Measurements from ENCODE around the gene VPS39. TPM values are rescaled to one million over a fixed set of nuclear protein-coding genes. Genes with fewer than 3 reads are reported as not detected.

VPS39 gene
- total and polyA plus RNA-seq, 2 of the 13 experiments (the other 11 are each of a cell fraction or from before 2014, with no cell fraction given): 22.9 to 32.0 TPM

- Histone ChIP-seq H3K27me3 (ENCODE audit: control insufficient read depth in 1 of 2, insufficient read depth in 2 of 2, low read length in 2 of 2) (peaks cover 1 to 19% of the 10 kb centered on the region in 2 experiments; a peak in 4 of 5 replicates), H3K4me3 (replicated peaks in 1 of 3; ENCODE audit: insufficient read depth in 1 of 3, low read depth in 2 of 3, low read length in 3 of 3) (no peak overlapping the region), H3K36me3 (replicated peaks in 1 of 2; ENCODE audit: control insufficient read depth in 1 of 2, insufficient read depth in 2 of 2, low read length in 2 of 2) (no peaks in the 10 kb centered on the region), H3K9me3 (ENCODE audit: low read length) (no peaks in the 10 kb centered on the region), H3K27ac (ENCODE audit: extremely low read length, insufficient read depth, low read length) (no peak overlapping the region), H3K4me2 (ENCODE audit: low read depth, low read length) (no peak overlapping the region), H3K9ac (ENCODE audit: insufficient read depth, low read depth, low read length) (no peak overlapping the region), H2AFZ (ENCODE audit: low read length) (no peak overlapping the region), H4K20me1 (ENCODE audit: insufficient read depth, low read length) (no peaks in the 10 kb centered on the region), H3K79me2 (ENCODE audit: insufficient read depth, low read length) (no peaks in the 10 kb centered on the region), H3K4me1 (ENCODE audit: insufficient read depth, low read length) (peaks cover 65% of the 10 kb centered on the region)
- no peak for TF ChIP-seq FIP1L1 (IDR thresholded peaks at IDR 0.05; ENCODE audit: borderline replicate concordance, insufficient read depth, low read depth, low read length)
- no peak for TF ChIP-seq ZZZ3 (CRISPR knock-in tag; IDR thresholded peaks at IDR 0.05; ENCODE audit: borderline replicate concordance)
- TF ChIP-seq TBP (CRISPR knock-in tag; IDR thresholded peaks at IDR 0.05): no peak
- TF ChIP-seq SRY (CRISPR knock-in tag; IDR thresholded peaks at IDR 0.05): no peak
- TF ChIP-seq ZNF678 (CRISPR knock-in tag; IDR thresholded peaks at IDR 0.05): no peak
- TF ChIP-seq HMG20A (CRISPR knock-in tag; IDR thresholded peaks at IDR 0.05; ENCODE audit: borderline replicate concordance): no peak
- TF ChIP-seq ZBTB3 (CRISPR knock-in tag; IDR thresholded peaks at IDR 0.05; ENCODE audit: borderline replicate concordance, low read depth): no peak
- TF ChIP-seq, protein P1, sequence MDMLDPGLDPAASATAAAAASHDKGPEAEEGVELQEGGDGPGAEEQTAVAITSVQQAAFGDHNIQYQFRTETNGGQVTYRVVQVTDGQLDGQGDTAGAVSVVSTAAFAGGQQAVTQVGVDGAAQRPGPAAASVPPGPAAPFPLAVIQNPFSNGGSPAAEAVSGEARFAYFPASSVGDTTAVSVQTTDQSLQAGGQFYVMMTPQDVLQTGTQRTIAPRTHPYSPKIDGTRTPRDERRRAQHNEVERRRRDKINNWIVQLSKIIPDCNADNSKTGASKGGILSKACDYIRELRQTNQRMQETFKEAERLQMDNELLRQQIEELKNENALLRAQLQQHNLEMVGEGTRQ (IDR thresholded peaks at IDR 0.05; ENCODE audit: low read depth, low read length): no peak
- TF ChIP-seq, protein P1 (CRISPR knock-in tag; IDR thresholded peaks at IDR 0.05; ENCODE audit: borderline replicate concordance): no peak
- no peak for TF ChIP-seq HOXA3 (CRISPR knock-in tag; IDR thresholded peaks at IDR 0.05)
- TF ChIP-seq KLF11 (CRISPR knock-in tag; IDR thresholded peaks at IDR 0.05): no peak
- no peak for TF ChIP-seq PPARG (CRISPR knock-in tag; conservative IDR thresholded peaks at IDR 0.05)
- no peak for TF ChIP-seq PITX1 (CRISPR knock-in tag; IDR thresholded peaks at IDR 0.05)
- TF ChIP-seq ARHGAP35 (CRISPR knock-in tag; IDR thresholded peaks at IDR 0.05; ENCODE audit: borderline replicate concordance): no peak
- no peak for TF ChIP-seq FOXA1 (IDR thresholded peaks at IDR 0.05)
- TF ChIP-seq FOXA1 (CRISPR knock-in tag; IDR thresholded peaks at IDR 0.05): no peak
- no peak for TF ChIP-seq ZNF512 (CRISPR knock-in tag; IDR thresholded peaks at IDR 0.05)
- TF ChIP-seq SYNCRIP (IDR thresholded peaks at IDR 0.05; ENCODE audit: insufficient read depth, low read depth, low read length): no peak
- no peak for TF ChIP-seq RFXAP (CRISPR knock-in tag; IDR thresholded peaks at IDR 0.05; ENCODE audit: borderline replicate concordance)
- TF ChIP-seq SIX4 (CRISPR knock-in tag; IDR thresholded peaks at IDR 0.05): no peak
- 50% methylated on average over 7 of the region's 14 CpGs for WGBS (ENCODE audit: low lambda C conversion rate)
- ChIA-PET CTCF (ENCODE audit: low intra/inter-chr PET ratio, low total read pairs) (no interaction called here), POLR2A (no interaction called here)
- BruUV-seq (replicated peaks): no TSS peak
- DNase-seq (ENCODE audit: low spot score) (no peak), ATAC-seq (no peak), FAIRE-seq (no peak)
- in situ Hi-C loops (cut with HindIII; ENCODE audit: extremely low pct_ligation_motif_present, low pct_unique_long_range_greater_than_20kb) (no loop called here), intact Hi-C loops (cut with micrococcal nuclease; ENCODE audit: unreplicated experiment) (no loop called here)
These were observed 55.7 kb downstream of the VPS39 start for GRCh38 chr15:42152196-42152920.

Data from HepG2 (cell line).